Nephron (organoid): ENCODE results near the gene ENOSF1.
"Not testable (repeated sequence)": the region's sequence is repeated elsewhere in the genome, so short reads cannot be mapped to it uniquely, and the experiment has no call there.

ENCODE experiments used
- H3K27ac Mint-ChIP-seq, 3 experiments: 2 replicates each; pipeline ENCODE4 v1.8.0; 2020; ENCODE audit warnings: mixed read lengths in 3 of 3, mild to moderate bottlenecking in 2 of 3, moderate library complexity in 1 of 3
- H3K27me3 Mint-ChIP-seq: 2 replicates; pipeline ENCODE4 v1.8.0; 2021; ENCODE audit warnings: low read depth, mild to moderate bottlenecking, moderate library complexity, mixed read lengths
- H3K36me3 Mint-ChIP-seq: 2 replicates; pipeline ENCODE4 v1.8.0; 2020; ENCODE audit warnings: low read depth, mixed read lengths
- H3K4me1 Mint-ChIP-seq: 2 replicates; pipeline ENCODE4 v1.8.0; 2020; ENCODE audit warnings: mixed read lengths
- H3K4me3 Mint-ChIP-seq, 3 experiments: 2 replicates each; pipeline ENCODE4 v1.8.0; 2020; ENCODE audit warnings: mild to moderate bottlenecking in 3 of 3, mixed read lengths in 3 of 3, moderate library complexity in 2 of 3
- H3K9me3 Mint-ChIP-seq: 2 replicates; pipeline ENCODE4 v1.8.0; 2020; ENCODE audit warnings: mixed read lengths
- CTCF ChIP-seq, 3 experiments: fragments of 200-600 bp; sonication (generic); IDR thresholded peaks; one replicate each; pipeline ENCODE4 v1.5.0; 2021; ENCODE audit warnings: antibody characterized with exemption in 3 of 3; ENCODE audit not compliant: unreplicated experiment in 3 of 3

ENOSF1 gene

GRCh38 chr18:686339-687111 lies 25.9 kb downstream of the ENOSF1 start:
- TF ChIP-seq CTCF (IDR thresholded peaks at IDR 0.05; ENCODE audit: unreplicated experiment in 3 of 3): no peak

GRCh38 chr18:685438-685837 lies 27.0 kb downstream of the ENOSF1 start:
- H3K27ac Mint-ChIP-seq: no peak overlapping the region
- peaks cover 7% of the 10 kb centered on the region for H3K4me1 Mint-ChIP-seq
- no peaks in the 10 kb centered on the region for H3K9me3 Mint-ChIP-seq
- no peak overlapping the region for H3K4me3 Mint-ChIP-seq
- peaks cover 28% of the 10 kb centered on the region for H3K36me3 Mint-ChIP-seq
- no peak for TF ChIP-seq CTCF (IDR thresholded peaks at IDR 0.05; ENCODE audit: unreplicated experiment in 3 of 3)
- H3K27me3 Mint-ChIP-seq: no peaks in the 10 kb centered on the region

More at GRCh38 chr18:686339-687111, 25.9 kb downstream of the ENOSF1 start:
- no peaks in the 10 kb centered on the region for H3K27me3 Mint-ChIP-seq
- no peak overlapping the region for H3K4me3 Mint-ChIP-seq
- H3K9me3 Mint-ChIP-seq: no peaks in the 10 kb centered on the region
- H3K27ac Mint-ChIP-seq: no peak overlapping the region
- peaks cover 32% of the 10 kb centered on the region for H3K36me3 Mint-ChIP-seq
- H3K4me1 Mint-ChIP-seq: peaks cover 5% of the 10 kb centered on the region

- Mint-ChIP-seq H3K9me3 (no peaks in the 10 kb centered on the region), H3K36me3 (peaks cover 30% of the 10 kb centered on the region), H3K27ac (no peak overlapping the region), H3K4me1 (peaks cover 11% of the 10 kb centered on the region), H3K27me3 (no peaks in the 10 kb centered on the region), H3K4me3 (no peak overlapping the region)
- TF ChIP-seq CTCF (IDR thresholded peaks at IDR 0.05; ENCODE audit: unreplicated experiment in 3 of 3): no peak
Measured at GRCh38 chr18:683531-683930, 28.9 kb downstream of the ENOSF1 start.

- Mint-ChIP-seq H3K4me1 (peaks cover 11% of the 10 kb centered on the region), H3K4me3 (no peak overlapping the region), H3K27ac (no peak overlapping the region), H3K36me3 (peaks cover 33% of the 10 kb centered on the region), H3K27me3 (no peaks in the 10 kb centered on the region), H3K9me3 (no peaks in the 10 kb centered on the region)
- no peak for TF ChIP-seq CTCF (IDR thresholded peaks at IDR 0.05; ENCODE audit: unreplicated experiment in 3 of 3)
Measured at GRCh38 chr18:682833-683232, 29.6 kb downstream of the ENOSF1 start.

- H3K4me1 Mint-ChIP-seq: peaks cover 11% of the 10 kb centered on the region
- not testable (repeated sequence) for H3K27ac Mint-ChIP-seq
Measured at GRCh38 chr18:682416-682815, 30.0 kb downstream of the ENOSF1 start.

GRCh38 chr18:681985-682384 lies 30.4 kb downstream of the ENOSF1 start:
- Mint-ChIP-seq H3K4me1 (peaks cover 11% of the 10 kb centered on the region), H3K27ac (no peak overlapping the region), H3K4me3 (no peak overlapping the region), H3K27me3 (no peaks in the 10 kb centered on the region), H3K36me3 (peaks cover 33% of the 10 kb centered on the region), H3K9me3 (no peaks in the 10 kb centered on the region)
- TF ChIP-seq CTCF (IDR thresholded peaks at IDR 0.05; ENCODE audit: unreplicated experiment in 3 of 3): no peak

More at GRCh38 chr18:682416-682815, 30.0 kb downstream of the ENOSF1 start:
- not testable (repeated sequence) for H3K27me3 Mint-ChIP-seq, H3K4me3 Mint-ChIP-seq, H3K9me3 Mint-ChIP-seq
- H3K36me3 Mint-ChIP-seq: peaks cover 31% of the 10 kb centered on the region
